HG02759 (cell line): ENCODE results near the gene ARHGAP19.

Experiments
- ATAC-seq: cut with Tn5 transposase; IDR thresholded peaks from one replicate; pipeline ENCODE4 v1.9.1; 2021; ENCODE audit warnings: mild to moderate bottlenecking, moderate library complexity; ENCODE audit not compliant: unreplicated experiment

The ARHGAP19 gene

GRCh38 chr10:97292097-97292861 is at the start of gene ARHGAP19:
TSS of gene ARHGAP19 (minus strand) at chr10:97292637. CDS start at chr10:97292627, 10 bp downstream.
- ATAC-seq = peak; percentile 98

- no peak for ATAC-seq
Measured at GRCh38 chr10:97341416-97341815, 49.0 kb upstream of the ARHGAP19 start.

GRCh38 chr10:97338041-97338440 is 45.6 kb upstream of the ARHGAP19 start:
- ATAC-seq = no peak

GRCh38 chr10:97336942-97337831 is 44.8 kb upstream of the ARHGAP19 start:
- no peak for ATAC-seq

GRCh38 chr10:97336446-97336845 is 44.0 kb upstream of the ARHGAP19 start:
- no peak for ATAC-seq

GRCh38 chr10:97336006-97336405 is 43.6 kb upstream of the ARHGAP19 start:
- ATAC-seq = no peak

GRCh38 chr10:97335188-97335619 is 42.8 kb upstream of the ARHGAP19 start:
- ATAC-seq = no peak

GRCh38 chr10:97334370-97335175 is 42.1 kb upstream of the ARHGAP19 start, which contains the start of gene FRAT2:
TSS of gene FRAT2 (minus strand) at chr10:97334729. CDS start at chr10:97334572, 157 bp downstream.
- peak; percentile 87 for ATAC-seq

- peak; percentile 24 for ATAC-seq
Measured at GRCh38 chr10:97333601-97334369, 41.3 kb upstream of the ARHGAP19 start.

- ATAC-seq = no peak
Measured at GRCh38 chr10:97333351-97333600, 40.8 kb upstream of the ARHGAP19 start.

GRCh38 chr10:97332591-97333350 is 40.3 kb upstream of the ARHGAP19 start:
- no peak for ATAC-seq

- ATAC-seq = no peak
Measured at GRCh38 chr10:97331153-97331703, 38.8 kb upstream of the ARHGAP19 start.

- no peak for ATAC-seq
Measured at GRCh38 chr10:97329766-97330165, 37.3 kb upstream of the ARHGAP19 start.

- ATAC-seq = no peak
Measured at GRCh38 chr10:97328646-97329453, 36.4 kb upstream of the ARHGAP19 start.

- ATAC-seq = no peak
Measured at GRCh38 chr10:97327348-97328294, 35.2 kb upstream of the ARHGAP19 start.

- ATAC-seq = no peak
Measured at GRCh38 chr10:97325754-97326153, 33.3 kb upstream of the ARHGAP19 start.

GRCh38 chr10:97323501-97323900 is 31.1 kb upstream of the ARHGAP19 start:
- no peak for ATAC-seq
